ELR (cell line): ENCODE data around the gene LRAT.
"Not testable (repeated sequence)": the region's sequence is repeated elsewhere in the genome, so short reads cannot be mapped to it uniquely, and the experiment has no call there.

Experiments
- DNase-seq: peaks from one replicate; pipeline ENCODE4 v3.0.0-alpha.2; 2015; ENCODE audit warnings: low read depth

The LRAT gene

GRCh38 chr4:154743683-154744340 is at the start of gene LRAT:
Gene LRAT, plus strand, starts transcription at chr4:154744000. Its CDS starts 327 bp downstream, at chr4:154744327.
- DNase-seq = no peak

GRCh38 chr4:154707877-154708276 is 35.9 kb upstream of the LRAT start:
- DNase-seq = peak; percentile 11

GRCh38 chr4:154709550-154709949 is 34.2 kb upstream of the LRAT start:
- no peak for DNase-seq

GRCh38 chr4:154711522-154711921 is 32.3 kb upstream of the LRAT start:
- DNase-seq = no peak

- DNase-seq = no peak
These were observed 29.3 kb upstream of the LRAT start for GRCh38 chr4:154714339-154715040.

- DNase-seq = peak; percentile 63
These were observed 24.7 kb upstream of the LRAT start for GRCh38 chr4:154719087-154719486.

GRCh38 chr4:154720123-154720522 is 23.7 kb upstream of the LRAT start:
- peak; percentile 36 for DNase-seq

GRCh38 chr4:154720618-154721267 is 23.1 kb upstream of the LRAT start:
- DNase-seq = no peak

- no peak for DNase-seq
These were observed 21.5 kb upstream of the LRAT start for GRCh38 chr4:154722262-154722661.

GRCh38 chr4:154723601-154724000 is 20.2 kb upstream of the LRAT start:
- not testable (repeated sequence) for DNase-seq

GRCh38 chr4:154727540-154727939 is 16.3 kb upstream of the LRAT start:
- DNase-seq = no peak

GRCh38 chr4:154731756-154732155 is 12.0 kb upstream of the LRAT start:
- DNase-seq = no peak

GRCh38 chr4:154732669-154733068 is 11.1 kb upstream of the LRAT start:
- no peak for DNase-seq

- DNase-seq = no peak
These were observed 7.0 kb upstream of the LRAT start for GRCh38 chr4:154736770-154737169.

GRCh38 chr4:154738426-154738825 is 5.4 kb upstream of the LRAT start:
- peak; percentile 16 for DNase-seq

- DNase-seq = no peak
These were observed 4.7 kb upstream of the LRAT start for GRCh38 chr4:154739111-154739510.

GRCh38 chr4:154740462-154740861 is 3.3 kb upstream of the LRAT start:
- DNase-seq = no peak

GRCh38 chr4:154741131-154741665 is 2.6 kb upstream of the LRAT start:
- DNase-seq = no peak

GRCh38 chr4:154741922-154742850 is 1.6 kb upstream of the LRAT start:
- DNase-seq = peak; percentile 16

- no peak for DNase-seq
These were observed 634 bp downstream of the LRAT start for GRCh38 chr4:154744341-154744926.

- no peak for DNase-seq
These were observed 13.9 kb downstream of the LRAT start for GRCh38 chr4:154757713-154758112.
